Testis (tissue), 3 donors: ENCODE data around the gene ATOSA. TPM values are rescaled to one million over a fixed set of nuclear protein-coding genes. Genes with fewer than 3 reads are reported as not detected.

Source experiments
- DNase-seq: peaks from one replicate; pipeline ENCODE4 v3.0.0-alpha.2; 2019
- H3K27ac ChIP-seq, 2 donors: fragments of 200-600 bp; sonication (generic); one replicate each; pipeline ENCODE4 v1.5.1; 2019
- H3K27me3 ChIP-seq: fragments of 200-600 bp; sonication (generic); one replicate; pipeline ENCODE4 v1.5.1; 2019
- H3K36me3 ChIP-seq: fragments of 200-600 bp; sonication (generic); one replicate; pipeline ENCODE4 v1.5.1; 2017; ENCODE audit warnings: low read depth; ENCODE audit errors: missing control alignments
- H3K4me1 ChIP-seq: fragments of 200-600 bp; sonication (generic); one replicate; pipeline ENCODE4 v1.5.1; 2019
- H3K4me3 ChIP-seq, 2 donors: fragments of 200-600 bp; sonication (generic); one replicate each; pipeline ENCODE4 v1.5.1; 2017 to 2019
- H3K9me3 ChIP-seq: fragments of 200-600 bp; sonication (generic); one replicate; pipeline ENCODE4 v1.5.1; 2017
- POLR2A ChIP-seq: fragments of 450-650 bp; IDR thresholded peaks from one replicate; pipeline ENCODE4 v1.6.1; 2017; ENCODE audit warnings: antibody characterized with exemption, mild to moderate bottlenecking, moderate library complexity
- WGBS, 2 donors: methylation state at CpG; one replicate each; pipeline ENCODE4 v1.1.5; 2018; 5-methylcytosine and 5-hydroxymethylcytosine counted together
- intact Hi-C: fragments of 100-400 bp; cut with DNase I; formaldehyde crosslinking; loops from one replicate; pipeline ENCODE4 v1.15.1; 2023; ENCODE audit warnings: low total_unique reads
- polyA plus RNA-seq: library from polyadenylated mRNA; stranded (reverse); fragments of 350-450 nt; fragmentation: Illumina TruSeq; extraction: RNeasy Lipid Tissue Mini Kit (QIAGEN cat#74804); gene quantifications from one replicate; pipeline ENCODE4 v1.2.3, GENCODE V29; 2014; ENCODE audit warnings: low read depth, low replicate concordance; ENCODE audit not compliant: insufficient read depth
- total RNA-seq, 2 donors: library from RNA; depleted of rRNA; stranded (reverse); fragments of >200 nt; gene quantifications; one replicate each; pipeline ENCODE4 v1.2.3, GENCODE V29; 2016
- TF ChIP-seq, protein P1 (sequence below), 3 experiments: fragments of 450-650 bp in 2 of 3; fragments of 200-600 bp in 1 of 3; sonication (generic) in 1 of 3; IDR thresholded peaks; one replicate each; pipeline ENCODE4 v1.5.1; 2016 to 2019; ENCODE audit warnings: antibody characterized with exemption in 3 of 3, mild to moderate bottlenecking in 2 of 3, moderate library complexity in 1 of 3

ATOSA gene
- total and polyA plus RNA-seq, 3 donors from 2014 or later = 37.9 to 129 (median 128) TPM

GRCh38 chr15:52660192-52660591 is 19.0 kb downstream of the ATOSA start:
- DNase-seq = no peak
- Histone ChIP-seq H3K27me3 (no peaks in the 10 kb centered on the region), H3K4me1 (peaks cover 3% of the 10 kb centered on the region), H3K4me3 (no peak overlapping the region), H3K9me3 (no peaks in the 10 kb centered on the region), H3K36me3 (no peaks in the 10 kb centered on the region), H3K27ac (no peak overlapping the region)
- intact Hi-C loops = no loop called here
- TF ChIP-seq POLR2A = no peak
- TF ChIP-seq, protein P1, sequence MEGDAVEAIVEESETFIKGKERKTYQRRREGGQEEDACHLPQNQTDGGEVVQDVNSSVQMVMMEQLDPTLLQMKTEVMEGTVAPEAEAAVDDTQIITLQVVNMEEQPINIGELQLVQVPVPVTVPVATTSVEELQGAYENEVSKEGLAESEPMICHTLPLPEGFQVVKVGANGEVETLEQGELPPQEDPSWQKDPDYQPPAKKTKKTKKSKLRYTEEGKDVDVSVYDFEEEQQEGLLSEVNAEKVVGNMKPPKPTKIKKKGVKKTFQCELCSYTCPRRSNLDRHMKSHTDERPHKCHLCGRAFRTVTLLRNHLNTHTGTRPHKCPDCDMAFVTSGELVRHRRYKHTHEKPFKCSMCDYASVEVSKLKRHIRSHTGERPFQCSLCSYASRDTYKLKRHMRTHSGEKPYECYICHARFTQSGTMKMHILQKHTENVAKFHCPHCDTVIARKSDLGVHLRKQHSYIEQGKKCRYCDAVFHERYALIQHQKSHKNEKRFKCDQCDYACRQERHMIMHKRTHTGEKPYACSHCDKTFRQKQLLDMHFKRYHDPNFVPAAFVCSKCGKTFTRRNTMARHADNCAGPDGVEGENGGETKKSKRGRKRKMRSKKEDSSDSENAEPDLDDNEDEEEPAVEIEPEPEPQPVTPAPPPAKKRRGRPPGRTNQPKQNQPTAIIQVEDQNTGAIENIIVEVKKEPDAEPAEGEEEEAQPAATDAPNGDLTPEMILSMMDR (IDR thresholded peaks at IDR 0.05) = no peak
- WGBS, 2 donors = 93 to 97% methylated on average over 3 of the region's 3 CpGs

DNA sequence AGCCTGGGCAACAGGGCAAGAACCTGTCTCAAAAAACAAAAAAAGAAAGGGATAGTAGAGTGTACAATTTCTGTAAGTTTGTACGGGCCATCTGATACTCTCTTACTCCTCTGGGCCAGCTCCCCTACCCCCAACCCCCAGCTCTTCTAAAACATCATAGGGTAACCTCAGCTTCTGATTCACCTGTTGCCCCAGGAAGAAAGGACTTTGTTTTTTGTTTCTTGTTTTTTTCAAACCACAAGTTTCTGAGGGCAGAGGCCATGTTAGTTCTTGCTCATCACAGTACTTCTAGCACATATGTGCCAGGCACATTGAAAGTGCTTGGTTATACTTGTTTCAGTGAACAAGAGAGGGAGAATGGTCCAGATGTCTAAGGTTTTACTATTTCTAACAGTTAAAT is 20.2 kb downstream of the ATOSA start:
- intact Hi-C loops = no loop called here

DNA sequence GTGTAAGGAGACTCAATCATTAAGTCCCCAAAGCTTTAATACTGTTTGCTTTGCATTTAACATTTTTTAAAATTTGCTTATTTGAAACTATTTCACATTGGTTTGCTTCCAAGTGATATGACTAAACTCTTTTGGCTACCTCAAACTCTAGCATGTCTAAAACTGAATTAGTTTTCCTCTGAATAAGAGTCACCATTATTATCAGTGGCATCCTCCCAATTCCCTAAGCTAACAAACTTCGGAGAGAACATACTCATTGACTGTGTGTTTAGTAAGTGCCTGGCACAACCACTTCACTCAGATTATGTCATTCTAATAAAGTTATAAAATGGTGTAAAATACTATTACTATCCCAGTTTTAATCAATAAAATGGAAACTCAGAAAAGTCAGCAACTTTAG is 21.9 kb downstream of the ATOSA start:
- 18 to 38% methylated on average over 1 of the region's 1 CpG for WGBS, 2 donors
- no peak for DNase-seq
- Histone ChIP-seq H3K27me3 (no peaks in the 10 kb centered on the region), H3K36me3 (no peaks in the 10 kb centered on the region), H3K9me3 (no peaks in the 10 kb centered on the region), H3K4me3 (no peak overlapping the region), H3K4me1 (peaks cover 13% of the 10 kb centered on the region), H3K27ac (peak overlapping the region in 1 of 2 donors; percentile 55)
- no peak for TF ChIP-seq POLR2A
- TF ChIP-seq, protein P1 (IDR thresholded peaks at IDR 0.05) = no peak
- intact Hi-C loops = no loop called here

More for the DNA sequence above, 20.2 kb downstream of the ATOSA start:
- no peak for DNase-seq
- Histone ChIP-seq H3K36me3 (no peaks in the 10 kb centered on the region), H3K4me1 (peaks cover 3% of the 10 kb centered on the region), H3K27me3 (no peaks in the 10 kb centered on the region), H3K27ac (peak overlapping the region in 1 of 2 donors; percentile 4), H3K9me3 (no peaks in the 10 kb centered on the region), H3K4me3 (no peak overlapping the region)
- WGBS, 2 donors = 83 to 89% methylated on average over 1 of the region's 1 CpG
- TF ChIP-seq, protein P1 (IDR thresholded peaks at IDR 0.05) = no peak

DNA sequence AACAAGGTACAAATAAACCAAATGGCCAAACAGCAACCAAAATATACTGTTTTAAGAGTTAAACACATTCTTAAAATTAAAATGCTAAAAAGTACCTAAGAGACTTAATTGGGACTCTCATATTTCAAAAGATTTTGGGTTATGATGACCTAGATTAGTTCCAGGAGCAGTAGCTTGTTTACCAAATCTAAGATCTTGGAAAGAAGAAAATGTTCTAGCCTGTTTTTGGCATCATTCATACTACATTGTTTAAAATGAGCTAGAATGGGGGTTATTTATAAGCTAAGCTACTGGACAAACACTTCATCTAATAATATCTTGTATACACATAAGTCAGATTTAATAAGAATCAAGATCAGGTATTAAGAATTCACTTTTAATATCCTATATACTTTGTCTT is 22.8 kb downstream of the ATOSA start:
- Histone ChIP-seq H3K27ac (peak overlapping the region; percentile 18 to 55), H3K36me3 (no peaks in the 10 kb centered on the region), H3K4me3 (no peak overlapping the region), H3K4me1 (peaks cover 20% of the 10 kb centered on the region), H3K27me3 (no peaks in the 10 kb centered on the region), H3K9me3 (no peaks in the 10 kb centered on the region)
- TF ChIP-seq, protein P1 (IDR thresholded peaks at IDR 0.05) = no peak
- no peak for TF ChIP-seq POLR2A
- intact Hi-C loops = no loop called here
- no peak for DNase-seq

DNA sequence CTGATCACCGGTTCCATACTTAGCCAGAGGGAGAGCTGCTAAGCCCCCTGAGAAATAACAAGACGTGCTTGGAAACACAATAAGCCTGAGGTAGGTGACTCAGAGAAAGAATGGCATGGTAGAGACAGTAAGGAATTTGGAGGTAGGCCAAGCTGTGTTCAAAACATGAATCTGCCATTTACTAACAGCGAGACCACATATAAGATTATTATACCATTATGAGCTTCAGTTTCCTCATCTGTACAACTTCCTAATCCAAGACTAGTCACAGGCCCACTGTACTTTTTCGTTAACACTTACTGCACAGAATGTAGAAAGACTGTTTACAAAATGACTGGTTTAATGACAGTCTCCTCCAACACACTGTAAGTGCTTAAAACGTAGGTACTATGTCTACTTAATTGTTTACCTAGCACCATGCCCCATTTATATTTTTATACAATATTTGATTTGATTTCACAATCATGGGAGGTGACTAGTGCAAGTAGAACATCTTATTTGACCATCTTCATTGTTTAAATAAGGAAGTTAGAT is 25.7 kb downstream of the ATOSA start:
- H3K4me3 ChIP-seq = no peak overlapping the region
- H3K36me3 ChIP-seq = no peaks in the 10 kb centered on the region
- TF ChIP-seq, protein P1 (IDR thresholded peaks at IDR 0.05) = no peak
- no peak for TF ChIP-seq POLR2A
- no peak for DNase-seq
- H3K27ac ChIP-seq = peak overlapping the region in 1 of 2 donors; percentile 63
- intact Hi-C loops = no loop called here
- peaks cover 26% of the 10 kb centered on the region for H3K4me1 ChIP-seq
- H3K27me3 ChIP-seq = no peaks in the 10 kb centered on the region
- WGBS, 2 donors = 74 to 78% methylated on average over 5 of the region's 5 CpGs
- H3K9me3 ChIP-seq = no peaks in the 10 kb centered on the region
